ENCODE data around the gene PORCN. TPM values are rescaled to one million over a fixed set of nuclear protein-coding genes. Genes with fewer than 3 reads are reported as not detected.
A peak's percentile ranks its signal among the peaks of the same experiment; 100 is the strongest.

The PORCN gene
- total and polyA plus RNA-seq, 9 of the 15 experiments (the other 6 are each of a cell fraction or from before 2014, with no cell fraction given) = 0.34 to 5.1 (median 2.8) TPM

DNA sequence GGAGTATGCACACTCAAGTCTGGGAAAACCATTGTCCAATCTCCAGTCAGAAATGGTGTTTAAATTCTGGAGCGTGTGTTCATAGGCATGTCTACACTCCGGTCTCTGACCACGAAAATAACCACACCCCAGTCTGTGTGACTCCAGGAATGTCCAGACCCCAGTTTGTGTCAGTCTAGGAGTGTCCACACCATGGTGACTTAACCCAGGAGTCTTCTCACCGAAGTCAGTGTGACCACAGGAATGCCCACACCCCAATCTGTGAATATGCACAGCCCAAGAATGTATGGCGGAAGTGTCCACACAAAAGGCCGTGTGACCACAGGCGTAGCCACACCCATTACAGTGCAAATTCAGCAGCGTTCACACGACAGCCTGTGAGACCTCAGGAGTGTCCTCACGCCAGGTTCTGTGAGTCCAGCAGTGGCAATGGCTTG, 21.4 kb upstream of the PORCN start (continued):
- TF ChIP-seq, protein P1, sequence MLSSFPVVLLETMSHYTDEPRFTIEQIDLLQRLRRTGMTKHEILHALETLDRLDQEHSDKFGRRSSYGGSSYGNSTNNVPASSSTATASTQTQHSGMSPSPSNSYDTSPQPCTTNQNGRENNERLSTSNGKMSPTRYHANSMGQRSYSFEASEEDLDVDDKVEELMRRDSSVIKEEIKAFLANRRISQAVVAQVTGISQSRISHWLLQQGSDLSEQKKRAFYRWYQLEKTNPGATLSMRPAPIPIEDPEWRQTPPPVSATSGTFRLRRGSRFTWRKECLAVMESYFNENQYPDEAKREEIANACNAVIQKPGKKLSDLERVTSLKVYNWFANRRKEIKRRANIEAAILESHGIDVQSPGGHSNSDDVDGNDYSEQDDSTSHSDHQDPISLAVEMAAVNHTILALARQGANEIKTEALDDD (IDR thresholded peaks at IDR 0.05) = peak; percentile 43; the same call in 1 of the 2 replicates
- no peak for TF ChIP-seq ZNF23 (CRISPR knock-in tag; IDR thresholded peaks at IDR 0.05)
- TF ChIP-seq SREBF1 (IDR thresholded peaks at IDR 0.05; ENCODE audit: borderline replicate concordance, low read depth, low read length) = no peak
- TF ChIP-seq RBM17 (IDR thresholded peaks at IDR 0.05; ENCODE audit: borderline replicate concordance, low read depth, low read length) = no peak
- TF ChIP-seq TFAM (CRISPR knock-in tag; conservative IDR thresholded peaks at IDR 0.05) = no peak
- peak; percentile 58; the same call in 1 of the 2 replicates for TF ChIP-seq CBFB (CRISPR knock-in tag; IDR thresholded peaks at IDR 0.05)
- no peak for TF ChIP-seq ZNF212 (CRISPR knock-in tag; IDR thresholded peaks at IDR 0.05)
- TF ChIP-seq, protein P2, sequence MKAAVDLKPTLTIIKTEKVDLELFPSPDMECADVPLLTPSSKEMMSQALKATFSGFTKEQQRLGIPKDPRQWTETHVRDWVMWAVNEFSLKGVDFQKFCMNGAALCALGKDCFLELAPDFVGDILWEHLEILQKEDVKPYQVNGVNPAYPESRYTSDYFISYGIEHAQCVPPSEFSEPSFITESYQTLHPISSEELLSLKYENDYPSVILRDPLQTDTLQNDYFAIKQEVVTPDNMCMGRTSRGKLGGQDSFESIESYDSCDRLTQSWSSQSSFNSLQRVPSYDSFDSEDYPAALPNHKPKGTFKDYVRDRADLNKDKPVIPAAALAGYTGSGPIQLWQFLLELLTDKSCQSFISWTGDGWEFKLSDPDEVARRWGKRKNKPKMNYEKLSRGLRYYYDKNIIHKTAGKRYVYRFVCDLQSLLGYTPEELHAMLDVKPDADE (conservative IDR thresholded peaks at IDR 0.05; ENCODE audit: control insufficient read depth, low read depth, low read length) = no peak
- TF ChIP-seq HMG20A (CRISPR knock-in tag; conservative IDR thresholded peaks at IDR 0.05) = no peak
- peak; percentile 40; the same call in 1 of the 2 replicates for TF ChIP-seq ATF7 (IDR thresholded peaks at IDR 0.05)
- TF ChIP-seq, protein P3, sequence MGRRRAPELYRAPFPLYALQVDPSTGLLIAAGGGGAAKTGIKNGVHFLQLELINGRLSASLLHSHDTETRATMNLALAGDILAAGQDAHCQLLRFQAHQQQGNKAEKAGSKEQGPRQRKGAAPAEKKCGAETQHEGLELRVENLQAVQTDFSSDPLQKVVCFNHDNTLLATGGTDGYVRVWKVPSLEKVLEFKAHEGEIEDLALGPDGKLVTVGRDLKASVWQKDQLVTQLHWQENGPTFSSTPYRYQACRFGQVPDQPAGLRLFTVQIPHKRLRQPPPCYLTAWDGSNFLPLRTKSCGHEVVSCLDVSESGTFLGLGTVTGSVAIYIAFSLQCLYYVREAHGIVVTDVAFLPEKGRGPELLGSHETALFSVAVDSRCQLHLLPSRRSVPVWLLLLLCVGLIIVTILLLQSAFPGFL (CRISPR knock-in tag; IDR thresholded peaks at IDR 0.05) = no peak
- TF ChIP-seq SPI1 (IDR thresholded peaks at IDR 0.05; ENCODE audit: borderline replicate concordance, low read depth, low read length) = peak; percentile 35; the same call in 1 of the 2 replicates
- peak; percentile 39 for TF ChIP-seq FOSL1 (tag; conservative IDR thresholded peaks at IDR 0.05)
- TF ChIP-seq, protein P4, sequence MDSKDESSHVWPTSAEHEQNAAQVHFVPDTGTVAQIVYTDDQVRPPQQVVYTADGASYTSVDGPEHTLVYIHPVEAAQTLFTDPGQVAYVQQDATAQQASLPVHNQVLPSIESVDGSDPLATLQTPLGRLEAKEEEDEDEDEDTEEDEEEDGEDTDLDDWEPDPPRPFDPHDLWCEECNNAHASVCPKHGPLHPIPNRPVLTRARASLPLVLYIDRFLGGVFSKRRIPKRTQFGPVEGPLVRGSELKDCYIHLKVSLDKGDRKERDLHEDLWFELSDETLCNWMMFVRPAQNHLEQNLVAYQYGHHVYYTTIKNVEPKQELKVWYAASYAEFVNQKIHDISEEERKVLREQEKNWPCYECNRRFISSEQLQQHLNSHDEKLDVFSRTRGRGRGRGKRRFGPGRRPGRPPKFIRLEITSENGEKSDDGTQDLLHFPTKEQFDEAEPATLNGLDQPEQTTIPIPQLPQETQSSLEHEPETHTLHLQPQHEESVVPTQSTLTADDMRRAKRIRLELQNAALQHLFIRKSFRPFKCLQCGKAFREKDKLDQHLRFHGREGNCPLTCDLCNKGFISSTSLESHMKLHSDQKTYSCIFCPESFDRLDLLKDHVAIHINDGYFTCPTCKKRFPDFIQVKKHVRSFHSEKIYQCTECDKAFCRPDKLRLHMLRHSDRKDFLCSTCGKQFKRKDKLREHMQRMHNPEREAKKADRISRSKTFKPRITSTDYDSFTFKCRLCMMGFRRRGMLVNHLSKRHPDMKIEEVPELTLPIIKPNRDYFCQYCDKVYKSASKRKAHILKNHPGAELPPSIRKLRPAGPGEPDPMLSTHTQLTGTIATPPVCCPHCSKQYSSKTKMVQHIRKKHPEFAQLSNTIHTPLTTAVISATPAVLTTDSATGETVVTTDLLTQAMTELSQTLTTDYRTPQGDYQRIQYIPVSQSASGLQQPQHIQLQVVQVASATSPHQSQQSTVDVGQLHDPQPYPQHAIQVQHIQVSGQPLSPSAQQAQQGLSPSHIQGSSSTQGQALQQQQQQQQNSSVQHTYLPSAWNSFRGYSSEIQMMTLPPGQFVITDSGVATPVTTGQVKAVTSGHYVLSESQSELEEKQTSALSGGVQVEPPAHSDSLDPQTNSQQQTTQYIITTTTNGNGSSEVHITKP (IDR thresholded peaks at IDR 0.05; ENCODE audit: partially characterized antibody) = peak; percentile 6
- TF ChIP-seq FOXK2 (conservative IDR thresholded peaks at IDR 0.05 in 1 of 2, IDR thresholded peaks at IDR 0.05 in 1 of 2; ENCODE audit: low read depth in 2 of 2) = peak in 1 of 2 experiments; percentile 35; a peak in 1 of 4 replicates
- no peak for TF ChIP-seq NCOA6 (IDR thresholded peaks at IDR 0.05)
- no peak for TF ChIP-seq ASH1L (IDR thresholded peaks at IDR 0.05; ENCODE audit: borderline replicate concordance, low read depth, partially characterized antibody)
- TF ChIP-seq, protein P5, sequence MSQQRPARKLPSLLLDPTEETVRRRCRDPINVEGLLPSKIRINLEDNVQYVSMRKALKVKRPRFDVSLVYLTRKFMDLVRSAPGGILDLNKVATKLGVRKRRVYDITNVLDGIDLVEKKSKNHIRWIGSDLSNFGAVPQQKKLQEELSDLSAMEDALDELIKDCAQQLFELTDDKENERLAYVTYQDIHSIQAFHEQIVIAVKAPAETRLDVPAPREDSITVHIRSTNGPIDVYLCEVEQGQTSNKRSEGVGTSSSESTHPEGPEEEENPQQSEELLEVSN (IDR thresholded peaks at IDR 0.05; ENCODE audit: borderline replicate concordance in 1 of 2, extremely low read depth in 1 of 2, insufficient read depth in 1 of 2, insufficient read length in 1 of 2, low read depth in 1 of 2, low read length in 1 of 2, poor library complexity in 1 of 2, severe bottlenecking in 1 of 2) = peak in 1 of 2 experiments; percentile 17
